Measurements from ENCODE around the gene ABCD4. TPM values are rescaled to one million over a fixed set of nuclear protein-coding genes. Genes with fewer than 3 reads are reported as not detected.
"Not testable (repeated sequence)": the region's sequence is repeated elsewhere in the genome, so short reads cannot be mapped to it uniquely, and the experiment has no call there.

The ABCD4 gene
- polyA plus RNA-seq, result 10 to 100 TPM; 19.4 to 43.6 (median 36.7) TPM

DNA sequence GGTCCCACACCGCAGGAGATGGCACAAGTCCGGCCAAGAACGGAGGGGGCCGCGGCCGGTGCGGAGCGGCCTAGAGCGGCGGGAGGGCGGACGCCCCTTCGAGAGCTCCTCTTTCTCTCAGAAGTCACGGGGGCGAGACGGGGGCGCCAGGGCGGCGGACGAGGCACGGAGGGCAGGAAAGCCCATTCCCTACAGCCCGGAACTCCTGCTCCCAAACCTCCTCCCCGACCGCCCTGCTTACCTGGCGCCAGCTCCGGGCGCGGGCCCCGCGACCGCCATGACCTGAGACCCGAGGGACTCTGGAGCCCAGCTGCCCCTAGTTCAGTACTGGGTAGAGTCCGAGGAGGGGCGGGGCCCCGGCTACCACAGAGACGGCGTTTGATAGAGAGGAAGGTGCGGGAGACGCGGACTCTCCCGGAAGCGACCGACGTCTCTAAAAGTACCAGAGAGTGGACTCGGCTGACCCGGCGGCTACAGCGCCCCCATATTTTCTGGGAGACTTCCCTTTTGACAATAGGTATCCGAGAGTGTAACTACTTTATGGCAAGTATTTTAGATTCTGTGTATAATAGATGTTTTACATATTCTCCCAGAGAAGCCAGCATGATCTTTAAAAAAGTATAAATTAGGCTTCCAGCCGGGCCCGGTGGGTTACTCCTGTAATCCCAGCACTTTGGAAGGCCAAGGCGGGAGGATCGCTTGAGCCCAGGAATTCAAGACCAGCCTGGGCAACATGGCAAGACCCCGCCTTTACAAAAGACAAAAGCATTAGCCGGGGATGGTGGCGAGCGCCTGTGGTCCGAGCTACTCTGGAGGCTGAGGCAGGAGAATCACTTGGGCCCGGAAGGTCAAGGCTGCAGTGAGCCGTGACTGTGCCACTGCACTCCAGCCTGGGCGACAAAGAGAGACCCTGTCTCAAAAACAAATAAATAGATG, at the start of gene ABCD4:
TSS of gene ABCD4 (minus strand) at position 301 of the 936 bp plus-strand sequence. CDS start at position 279, 22 bp downstream.
- no peak within 1 kb of the TSS for H3K27ac ChIP-seq (ENCODE audit: low read depth, low read length)
- 11 to 13% (median 13%) methylated on average over 55 to 61 of the region's 61 CpGs for WGBS, 3 donors

DNA sequence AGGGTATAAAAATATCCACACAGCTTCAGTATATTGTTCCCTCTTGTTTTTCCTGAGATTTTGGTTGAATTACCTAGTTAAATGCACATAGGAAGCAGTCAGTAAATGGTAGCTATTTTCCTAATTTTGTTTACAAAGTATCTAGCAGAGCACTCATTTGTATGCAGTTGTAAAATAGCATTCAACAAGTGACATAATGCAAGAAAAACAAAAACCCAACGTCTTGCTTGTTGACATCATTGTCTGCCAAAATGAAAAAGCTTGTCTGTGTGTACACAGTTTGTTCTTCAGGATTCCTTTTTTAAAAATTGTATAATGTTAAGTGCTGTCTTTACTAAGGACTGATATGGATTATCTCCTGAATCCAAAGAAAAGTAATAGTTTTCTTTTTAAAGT, 48.2 kb upstream of the ABCD4 start:
- WGBS, 3 donors, result 0 to 13% (median 4%) methylated on average over 1 of the region's 1 CpG
- no peak overlapping the region for H3K27ac ChIP-seq (ENCODE audit: low read depth, low read length)

GRCh38 chr14:74350211-74350927, 47.6 kb upstream of the ABCD4 start:
- H3K27ac ChIP-seq (ENCODE audit: low read depth, low read length), result no peak overlapping the region
- WGBS, 3 donors, result 29 to 49% (median 35%) methylated on average over 11 of the region's 11 CpGs

GRCh38 chr14:74349757-74350156, 47.0 kb upstream of the ABCD4 start:
- 25 to 54% (median 43%) methylated on average over 4 of the region's 4 CpGs for WGBS, 3 donors
- no peak overlapping the region for H3K27ac ChIP-seq (ENCODE audit: low read depth, low read length)

- WGBS, 3 donors, result 53 to 75% (median 57%) methylated on average over 16 to 17 of the region's 17 CpGs
- no peak overlapping the region for H3K27ac ChIP-seq (ENCODE audit: low read depth, low read length)
These were observed 46.2 kb upstream of the ABCD4 start for GRCh38 chr14:74348735-74349463.

GRCh38 chr14:74348241-74348734, 45.6 kb upstream of the ABCD4 start, which contains the start of gene VRTN:
TSS of gene VRTN (plus strand) at chr14:74348471. CDS start at chr14:74356784, 8,313 bp downstream.
- WGBS, 3 donors, result 55 to 77% (median 64%) methylated on average over 12 of the region's 12 CpGs
- H3K27ac ChIP-seq (ENCODE audit: low read depth, low read length), result no peak within 1 kb of the TSS

- 57 to 69% (median 61%) methylated on average over 1 of the region's 1 CpG for WGBS, 3 donors
- H3K27ac ChIP-seq (ENCODE audit: low read depth, low read length), result no peak overlapping the region
These were observed 45.0 kb upstream of the ABCD4 start for GRCh38 chr14:74347795-74348100.

GRCh38 chr14:74347097-74347794, 44.5 kb upstream of the ABCD4 start:
- 69 to 84% (median 75%) methylated on average over 7 of the region's 7 CpGs for WGBS, 3 donors
- no peak overlapping the region for H3K27ac ChIP-seq (ENCODE audit: low read depth, low read length)

- 75 to 88% (median 76%) methylated on average over 2 of the region's 2 CpGs for WGBS, 3 donors
These were observed 43.6 kb upstream of the ABCD4 start for GRCh38 chr14:74346341-74346740.

DNA sequence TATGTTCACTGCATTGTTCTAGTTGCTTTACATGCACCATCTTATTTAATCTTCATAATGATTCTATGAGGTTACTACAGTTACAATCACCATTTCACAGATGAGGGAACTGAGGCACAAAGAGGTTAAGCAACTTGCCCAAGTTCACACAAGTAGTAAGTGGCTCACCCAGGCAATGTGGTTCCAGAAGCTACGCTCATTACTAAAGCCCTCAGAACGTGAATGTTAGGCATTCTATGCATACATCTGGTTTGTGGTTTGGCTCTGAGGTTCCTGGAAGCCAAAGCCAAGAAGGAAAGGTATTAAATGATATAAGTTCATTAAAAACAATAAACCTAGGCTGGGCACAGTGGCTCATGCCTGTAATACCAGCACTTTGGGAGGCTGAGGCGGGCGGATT, 31.2 kb upstream of the ABCD4 start:
- H3K27ac ChIP-seq (ENCODE audit: low read depth, low read length), result no peak overlapping the region
- WGBS, 3 donors, result 69 to 86% (median 74%) methylated on average over 4 of the region's 4 CpGs

More at GRCh38 chr14:74346341-74346740, 43.6 kb upstream of the ABCD4 start:
- no peak overlapping the region for H3K27ac ChIP-seq (ENCODE audit: low read depth, low read length)

DNA sequence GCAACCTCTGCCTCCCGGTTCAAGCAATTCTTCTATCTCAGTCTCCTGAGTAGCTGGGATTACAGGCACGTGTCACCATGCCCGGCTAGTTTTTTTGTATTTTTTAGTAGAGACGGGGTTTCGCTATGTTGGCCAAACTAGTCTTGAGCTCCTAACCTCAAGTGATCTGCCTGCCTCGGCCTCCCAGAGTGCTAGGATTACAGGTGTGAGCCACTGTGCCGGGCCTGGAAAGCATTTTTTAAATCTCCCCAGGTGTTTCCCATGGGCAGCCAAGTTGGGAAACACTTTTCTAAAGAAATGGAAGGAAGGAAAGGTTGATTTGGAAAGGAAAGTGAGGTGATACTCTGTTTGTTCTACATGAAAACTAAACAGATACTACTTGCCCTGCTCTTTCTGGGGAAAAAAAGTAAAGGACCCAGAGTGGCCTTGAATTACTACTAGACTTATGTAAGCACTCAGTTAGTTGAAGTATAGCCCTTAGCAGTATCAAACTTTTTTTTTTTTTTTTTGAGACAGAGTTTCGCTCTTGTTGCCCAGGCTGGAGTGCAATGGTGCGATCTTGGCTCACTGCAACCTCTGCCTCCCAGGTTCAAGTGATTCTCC, 27.3 kb upstream of the ABCD4 start:
- not testable (repeated sequence) for H3K27ac ChIP-seq (ENCODE audit: low read depth, low read length)
- 83 to 88% (median 85%) methylated on average over 7 to 8 of the region's 9 CpGs for WGBS, 3 donors

GRCh38 chr14:74326369-74327152, 23.8 kb upstream of the ABCD4 start:
- no peak overlapping the region for H3K27ac ChIP-seq (ENCODE audit: low read depth, low read length)
- 38 to 49% (median 41%) methylated on average over 10 of the region's 10 CpGs for WGBS, 3 donors

GRCh38 chr14:74325446-74325845, 22.7 kb upstream of the ABCD4 start:
- 78 to 82% (median 81%) methylated on average over 3 of the region's 3 CpGs for WGBS, 3 donors
- H3K27ac ChIP-seq (ENCODE audit: low read depth, low read length), result no peak overlapping the region

DNA sequence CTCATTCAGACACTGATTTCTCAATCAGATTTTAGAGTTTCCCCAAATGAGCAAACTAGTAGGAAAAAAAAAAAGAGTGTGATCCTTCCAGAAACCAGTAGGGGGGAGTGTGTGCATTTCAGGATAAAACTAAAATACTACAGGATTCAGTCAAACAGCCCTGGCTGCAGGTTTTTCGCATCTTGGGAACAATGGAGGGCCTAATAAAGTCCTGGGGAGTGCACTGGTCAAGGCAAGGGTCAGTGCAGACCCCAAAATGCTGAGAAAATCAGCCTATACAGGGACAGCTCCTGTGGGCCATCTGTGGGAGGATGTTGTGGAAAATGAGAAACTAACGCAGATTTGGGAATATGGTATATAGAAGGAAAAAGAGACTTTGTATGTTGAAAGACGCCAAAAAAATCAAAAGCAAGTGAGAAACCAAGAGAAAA, 22.2 kb upstream of the ABCD4 start:
- H3K27ac ChIP-seq (ENCODE audit: low read depth, low read length), result no peak overlapping the region
- WGBS, 3 donors, result 46 to 67% (median 66%) methylated on average over 3 of the region's 3 CpGs

- H3K27ac ChIP-seq (ENCODE audit: low read depth, low read length), result no peak overlapping the region
- WGBS, 3 donors, result 84 to 91% (median 90%) methylated on average over 4 of the region's 4 CpGs
These were observed 11.8 kb upstream of the ABCD4 start for GRCh38 chr14:74314576-74314975.

DNA sequence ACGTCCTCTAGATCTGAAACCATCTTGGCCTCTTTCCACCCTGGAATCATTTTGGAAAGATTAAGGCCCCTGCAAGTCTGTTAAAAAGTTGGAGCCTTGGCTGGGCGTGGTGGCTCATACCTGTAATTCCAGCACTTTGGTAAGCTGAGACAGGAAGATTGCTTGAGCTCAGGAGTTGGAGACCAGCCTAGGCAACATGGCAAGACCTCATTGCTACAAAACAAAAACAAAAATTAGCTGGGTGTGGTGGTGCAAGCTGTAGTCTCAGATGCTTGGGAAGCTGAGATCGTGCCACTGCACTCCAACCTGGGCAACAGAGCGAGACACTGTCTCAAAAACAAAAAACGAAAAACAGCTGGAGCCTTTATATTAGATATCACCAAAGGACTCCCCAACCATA, 10.9 kb upstream of the ABCD4 start:
- H3K27ac ChIP-seq (ENCODE audit: low read depth, low read length), result no peak overlapping the region
- 73 to 75% (median 73%) methylated on average over 5 of the region's 5 CpGs for WGBS, 3 donors

GRCh38 chr14:74312161-74312560, 9.4 kb upstream of the ABCD4 start:
- WGBS, 3 donors, result 76 to 97% (median 88%) methylated on average over 2 of the region's 2 CpGs
- H3K27ac ChIP-seq (ENCODE audit: low read depth, low read length), result no peak overlapping the region

Measured in adipose tissue (tissue), 3 donors.